Esophagus muscularis mucosa (tissue), 4 donors: ENCODE results near the gene ARCN1. TPM values are rescaled to one million over a fixed set of nuclear protein-coding genes. Genes with fewer than 3 reads are reported as not detected.

Experiments used
- DNase-seq: peaks from one replicate; pipeline ENCODE4 v3.0.0-alpha.2; 2017; ENCODE audit errors: extremely low spot score
- H3K27ac ChIP-seq, 4 donors: fragments of 200-600 bp; sonication (generic); replicated peaks in 1 of 4; 1 replicate in 3 of 4; 2 replicates in 1 of 4; pipeline ENCODE4 v1.5.1; 2016 to 2019; ENCODE audit warnings: mild to moderate bottlenecking in 1 of 4
- H3K27me3 ChIP-seq, 4 donors: fragments of 200-600 bp; sonication (generic); one replicate each; pipeline versions ENCODE4 v1.5.1 to v1.6.0; 2016 to 2019
- H3K36me3 ChIP-seq, 4 donors: fragments of 200-600 bp; sonication (generic); one replicate each; pipeline ENCODE4 v1.5.1; 2016 to 2019
- H3K4me1 ChIP-seq, 4 donors: fragments of 200-600 bp; sonication (generic); one replicate each; pipeline ENCODE4 v1.5.1; 2016 to 2019
- H3K4me3 ChIP-seq, 4 donors: fragments of 200-600 bp; sonication (generic); 1 replicate in 2 of 4; 2 replicates in 2 of 4; pipeline ENCODE4 v1.5.1; 2016 to 2019; ENCODE audit warnings: mild to moderate bottlenecking in 4 of 4, moderate library complexity in 1 of 4
- H3K9me3 ChIP-seq, 4 donors: fragments of 200-600 bp; sonication (generic); 1 replicate in 3 of 4; 2 replicates in 1 of 4; pipeline ENCODE4 v1.5.1; 2016 to 2019
- CTCF ChIP-seq, 3 experiments: fragments of 200-600 bp in 2 of 3; fragments of 450-650 bp in 1 of 3; sonication (generic) in 2 of 3; IDR thresholded peaks; one replicate each; pipeline ENCODE4 v1.5.1; 2017 to 2019; ENCODE audit warnings: antibody characterized with exemption in 3 of 3, mild to moderate bottlenecking in 2 of 3, moderate library complexity in 1 of 3
- EP300 ChIP-seq: sonication (generic); formaldehyde crosslinking; IDR thresholded peaks from one replicate; pipeline ENCODE4 v1.6.1; 2017; ENCODE audit warnings: antibody characterized with exemption
- POLR2A ChIP-seq: fragments of 450-650 bp; IDR thresholded peaks from one replicate; pipeline ENCODE4 v1.6.1; 2017; ENCODE audit warnings: antibody characterized with exemption, moderate library complexity, mild to moderate bottlenecking, low read depth
- POLR2AphosphoS5 ChIP-seq, 2 donors: sonication (generic); formaldehyde crosslinking; IDR thresholded peaks; one replicate each; pipeline ENCODE4 v1.6.1; 2017; ENCODE audit warnings: antibody characterized with exemption in 2 of 2
- WGBS: methylation state at CpG from one replicate; pipeline ENCODE4 v1.1.5; 2018; 5-methylcytosine and 5-hydroxymethylcytosine counted together
- intact Hi-C: fragments of 100-400 bp; cut with DNase I; formaldehyde crosslinking; loops from one replicate; pipeline ENCODE4 v1.15.1; 2023
- total RNA-seq, 4 donors: library from RNA; depleted of rRNA; stranded (reverse); fragments of >200 nt; gene quantifications; one replicate each; pipeline versions ENCODE4 v1.1.0 to v1.2.1, GENCODE V29; 2016

ARCN1 gene
- total RNA-seq, 4 donors from 2014 or later: 83.9 to 115 (median 102) TPM

DNA sequence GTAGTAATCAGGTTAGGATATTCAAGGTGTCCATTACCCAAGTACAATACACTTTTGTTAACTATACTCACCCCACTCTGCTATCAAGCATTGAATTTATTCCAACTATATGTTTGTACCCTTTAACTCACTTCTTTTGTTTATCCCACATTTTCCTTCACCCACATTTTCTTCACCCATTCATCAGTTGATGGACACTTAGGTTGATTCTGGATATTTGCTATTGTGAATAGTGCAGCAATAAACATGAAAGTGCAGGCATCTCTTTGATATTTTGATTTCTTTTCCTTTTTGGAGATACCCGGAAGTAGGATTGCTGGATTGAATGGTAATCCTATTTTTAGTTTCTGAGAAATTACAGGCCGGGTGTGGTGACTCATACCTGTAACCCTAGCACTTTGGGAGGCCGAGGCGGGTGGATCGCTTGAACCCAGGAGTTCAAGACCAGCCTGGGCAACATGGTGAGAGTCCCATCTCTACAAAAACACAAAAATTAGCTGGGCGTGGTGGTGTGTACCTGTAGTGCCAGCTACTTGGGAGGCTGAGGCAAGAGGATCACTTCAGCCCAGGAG is 34.7 kb upstream of the ARCN1 start:
- Histone ChIP-seq H3K36me3 (peaks cover 0 to 43% (median 26%) of the 10 kb centered on the region in 4 donors), H3K4me3 (no peak overlapping the region), H3K4me1 (peaks cover 0 to 9% (median 0%) of the 10 kb centered on the region in 4 donors), H3K27ac (no peak overlapping the region), H3K9me3 (no peaks in the 10 kb centered on the region), H3K27me3 (no peaks in the 10 kb centered on the region)
- DNase-seq: no peak
- intact Hi-C loops: no loop called here
- 95% methylated on average over 6 of the region's 6 CpGs for WGBS
- TF ChIP-seq EP300 (no peak), POLR2AphosphoS5 (IDR thresholded peaks at IDR 0.05) (no peak), POLR2A (no peak), CTCF (IDR thresholded peaks at IDR 0.05) (no peak)

GRCh38 chr11:118544010-118544646 is 28.1 kb upstream of the ARCN1 start:
- no peak for TF ChIP-seq POLR2AphosphoS5 (IDR thresholded peaks at IDR 0.05)
- no peak for TF ChIP-seq CTCF (IDR thresholded peaks at IDR 0.05)
- TF ChIP-seq EP300: no peak
- TF ChIP-seq POLR2A: no peak
- Histone ChIP-seq H3K27me3 (no peaks in the 10 kb centered on the region), H3K4me3 (no peak overlapping the region), H3K27ac (no peak overlapping the region), H3K9me3 (no peaks in the 10 kb centered on the region), H3K4me1 (no peaks in the 10 kb centered on the region), H3K36me3 (peaks cover 0 to 67% (median 46%) of the 10 kb centered on the region in 4 donors)
- intact Hi-C loops: no loop called here
- WGBS: 84% methylated on average over 8 of the region's 8 CpGs
- DNase-seq: no peak

GRCh38 chr11:118544647-118545010 is 27.6 kb upstream of the ARCN1 start:
- H3K36me3 ChIP-seq: peaks cover 0 to 72% (median 48%) of the 10 kb centered on the region in 4 donors
- TF ChIP-seq POLR2A (no peak), CTCF (IDR thresholded peaks at IDR 0.05) (no peak), POLR2AphosphoS5 (IDR thresholded peaks at IDR 0.05) (no peak), EP300 (no peak)

GRCh38 chr11:118545533-118545932 is 26.7 kb upstream of the ARCN1 start:
- intact Hi-C loops: no loop called here
- H3K27ac ChIP-seq: no peak overlapping the region
- H3K9me3 ChIP-seq: no peaks in the 10 kb centered on the region
- WGBS: 62% methylated on average over 5 of the region's 5 CpGs
- no peak for DNase-seq
- peaks cover 0 to 79% (median 53%) of the 10 kb centered on the region in 4 donors for H3K36me3 ChIP-seq
- H3K4me3 ChIP-seq: no peak overlapping the region
- TF ChIP-seq EP300: no peak
- TF ChIP-seq POLR2A: no peak
- no peak for TF ChIP-seq CTCF (IDR thresholded peaks at IDR 0.05)
- TF ChIP-seq POLR2AphosphoS5 (IDR thresholded peaks at IDR 0.05): no peak
- no peaks in the 10 kb centered on the region for H3K4me1 ChIP-seq
- no peaks in the 10 kb centered on the region for H3K27me3 ChIP-seq

More at GRCh38 chr11:118544647-118545010, 27.6 kb upstream of the ARCN1 start:
- no peaks in the 10 kb centered on the region for H3K27me3 ChIP-seq
- no peaks in the 10 kb centered on the region for H3K4me1 ChIP-seq
- intact Hi-C loops: no loop called here
- no peak for DNase-seq
- 83% methylated on average over 3 of the region's 3 CpGs for WGBS
- no peaks in the 10 kb centered on the region for H3K9me3 ChIP-seq
- no peak overlapping the region for H3K4me3 ChIP-seq
- no peak overlapping the region for H3K27ac ChIP-seq

DNA sequence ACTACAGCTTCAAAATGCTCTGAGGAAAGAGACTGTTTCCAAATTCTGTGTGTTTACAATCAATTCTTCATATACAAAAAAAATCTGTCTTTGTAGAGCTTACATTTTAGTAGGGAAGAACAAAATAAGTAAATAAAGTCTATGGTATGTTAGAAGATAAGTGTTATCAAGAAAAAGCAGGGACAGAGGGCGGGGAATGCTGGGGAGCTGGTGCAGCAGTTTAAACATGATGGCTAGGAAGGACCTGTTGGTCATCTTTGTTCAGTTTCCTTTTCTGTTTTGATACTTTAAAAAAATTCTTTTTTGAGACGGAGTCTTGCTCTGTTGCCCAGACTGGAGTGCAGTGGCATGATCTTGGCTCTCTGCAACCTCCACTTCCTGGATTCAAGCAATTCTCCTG is 25.1 kb upstream of the ARCN1 start:
- no peak for DNase-seq
- TF ChIP-seq CTCF (IDR thresholded peaks at IDR 0.05): no peak
- no peak for TF ChIP-seq POLR2A
- no peak for TF ChIP-seq EP300
- TF ChIP-seq POLR2AphosphoS5 (IDR thresholded peaks at IDR 0.05): no peak
- H3K4me1 ChIP-seq: no peaks in the 10 kb centered on the region
- H3K27ac ChIP-seq: no peak overlapping the region
- 94% methylated on average over 2 of the region's 2 CpGs for WGBS
- no peak overlapping the region for H3K4me3 ChIP-seq
- no peaks in the 10 kb centered on the region for H3K27me3 ChIP-seq
- no peaks in the 10 kb centered on the region for H3K9me3 ChIP-seq
- intact Hi-C loops: no loop called here
- H3K36me3 ChIP-seq: peaks cover 7 to 87% (median 60%) of the 10 kb centered on the region in 4 donors
